HEK293 (cell line): ENCODE results near the gene UGT1A10.

ENCODE experiments used
- CTCF ChIA-PET: fragments of 350-600 bp; formaldehyde crosslinking; extraction: SDS; loops from one replicate; lab custom pipeline; 2021; ENCODE audit warnings: antibody characterized with exemption; lab: Yijun Ruan, JAX
- POLR2A ChIA-PET: fragments of 300-600 bp; formaldehyde crosslinking; extraction: SDS; loops from one replicate; lab custom pipeline; 2020; ENCODE audit warnings: antibody characterized with exemption, inconsistent platforms; lab: Yijun Ruan, JAX
- H3K27ac ChIP-seq: fragments of 200-500 bp; sonication (Bioruptor generic); 2 replicates; pipeline ENCODE4 v1.5.1; 2014; ENCODE audit warnings: low read depth, low read length, control low read depth, inconsistent platforms; ENCODE audit errors: extremely low read depth
- H3K36me3 ChIP-seq, 2 experiments: fragments of 200-500 bp in 1 of 2; sonication (Bioruptor generic) in 1 of 2; 1 replicate in 1 of 2; 2 replicates in 1 of 2; pipeline ENCODE4 v1.5.1; 2014 to 2017; ENCODE audit warnings: inconsistent platforms in 2 of 2, low read length in 2 of 2; ENCODE audit not compliant: control insufficient read depth in 2 of 2, insufficient read depth in 1 of 2
- H3K4me1 ChIP-seq: fragments of 200-500 bp; sonication (Bioruptor generic); 2 replicates; pipeline ENCODE4 v1.5.1; 2014; ENCODE audit warnings: mild to moderate bottlenecking, low read length, inconsistent platforms; ENCODE audit not compliant: control insufficient read depth, insufficient read depth
- H3K4me3 ChIP-seq: 2 replicates; pipeline ENCODE4 v1.5.1; 2011; ENCODE audit warnings: low read depth, mild to moderate bottlenecking, control low read depth, low read length, moderate library complexity
- H3K9me3 ChIP-seq: fragments of 200-500 bp; sonication (Bioruptor generic); 2 replicates; pipeline ENCODE4 v1.5.1; 2014; ENCODE audit warnings: low read depth, low read length, inconsistent platforms; ENCODE audit not compliant: control insufficient read depth, insufficient read depth
- HOXC10 ChIP-seq: sonication (generic); formaldehyde crosslinking; IDR thresholded peaks from 2 replicates; pipeline ENCODE4 v1.8.1; 2023; ENCODE audit warnings: mild to moderate bottlenecking, missing genetic modification reagents
- KLF17 ChIP-seq: fragments of 450-650 bp; formaldehyde crosslinking; IDR thresholded peaks from 2 replicates; pipeline ENCODE4 v1.5.1; 2016; ENCODE audit warnings: missing biosample characterization, missing genetic modification characterization
- MEIS1 ChIP-seq: sonication (generic); formaldehyde crosslinking; IDR thresholded peaks from 2 replicates; pipeline ENCODE4 v1.8.1; 2022; ENCODE audit warnings: missing genetic modification reagents, mild to moderate bottlenecking, borderline replicate concordance
- PATZ1 ChIP-seq: fragments of 450-650 bp; formaldehyde crosslinking; IDR thresholded peaks from 2 replicates; pipeline ENCODE4 v1.5.1; 2016; ENCODE audit warnings: missing biosample characterization, missing genetic modification characterization
- PBX3 ChIP-seq: sonication (generic); formaldehyde crosslinking; IDR thresholded peaks from 2 replicates; pipeline ENCODE4 v1.8.1; 2022; ENCODE audit warnings: mild to moderate bottlenecking, moderate library complexity, missing genetic modification reagents
- REST ChIP-seq: fragments of 450-650 bp; formaldehyde crosslinking; IDR thresholded peaks from 2 replicates; pipeline ENCODE4 v1.5.1; 2016; ENCODE audit warnings: missing biosample characterization, missing genetic modification characterization
- ZBTB48 ChIP-seq: fragments of 450-650 bp; formaldehyde crosslinking; IDR thresholded peaks from 2 replicates; pipeline ENCODE4 v1.5.1; 2016; ENCODE audit warnings: missing biosample characterization, missing genetic modification characterization
- ZFP37 ChIP-seq: fragments of 450-650 bp; formaldehyde crosslinking; IDR thresholded peaks from 2 replicates; pipeline ENCODE4 v1.5.1; 2016; ENCODE audit warnings: missing biosample characterization, missing genetic modification characterization
- ZNF155 ChIP-seq: fragments of 450-650 bp; formaldehyde crosslinking; IDR thresholded peaks from 2 replicates; pipeline ENCODE4 v1.5.1; 2016; ENCODE audit warnings: missing biosample characterization, missing genetic modification characterization
- ZNF169 ChIP-seq: fragments of 450-650 bp; formaldehyde crosslinking; IDR thresholded peaks from 2 replicates; pipeline ENCODE4 v1.5.1; 2016; ENCODE audit warnings: missing biosample characterization, missing genetic modification characterization
- ZNF23 ChIP-seq: fragments of 450-650 bp; formaldehyde crosslinking; IDR thresholded peaks from 2 replicates; pipeline ENCODE4 v1.5.1; 2016; ENCODE audit warnings: missing biosample characterization, missing genetic modification characterization, borderline replicate concordance
- ZNF274 ChIP-seq, 2 experiments: fragments of 200-500 bp in 1 of 2; fragments of 450-650 bp in 1 of 2; sonication (Bioruptor generic) in 1 of 2; formaldehyde crosslinking in 1 of 2; IDR thresholded peaks; 2 replicates each; pipeline versions ENCODE4 v1.5.1 to v1.6.1; 2014 to 2016; ENCODE audit warnings: borderline replicate concordance in 1 of 2, inconsistent platforms in 1 of 2, low read length in 1 of 2, missing biosample characterization in 1 of 2, missing genetic modification characterization in 1 of 2
- ZNF341 ChIP-seq: fragments of 450-650 bp; formaldehyde crosslinking; IDR thresholded peaks from 2 replicates; pipeline ENCODE4; 2016; ENCODE audit warnings: low read depth, missing biosample characterization, missing genetic modification characterization
- ZNF48 ChIP-seq: fragments of 450-650 bp; formaldehyde crosslinking; IDR thresholded peaks from 2 replicates; pipeline ENCODE4 v1.5.1; 2016; ENCODE audit warnings: missing biosample characterization, missing genetic modification characterization
- ZNF488 ChIP-seq: fragments of 450-650 bp; formaldehyde crosslinking; IDR thresholded peaks from 2 replicates; pipeline ENCODE4 v1.5.1; 2016; ENCODE audit warnings: missing biosample characterization, missing genetic modification characterization
- ZNF510 ChIP-seq: fragments of 450-650 bp; formaldehyde crosslinking; IDR thresholded peaks from 2 replicates; pipeline ENCODE4 v1.5.1; 2018; ENCODE audit warnings: mild to moderate bottlenecking, missing genetic modification characterization, missing biosample characterization; ENCODE audit not compliant: insufficient replicate concordance
- ZNF558 ChIP-seq: fragments of 450-650 bp; formaldehyde crosslinking; IDR thresholded peaks from 2 replicates; pipeline ENCODE4 v1.5.1; 2016; ENCODE audit warnings: missing biosample characterization, missing genetic modification characterization
- ZNF654 ChIP-seq: fragments of 450-650 bp; formaldehyde crosslinking; IDR thresholded peaks from 2 replicates; pipeline ENCODE4 v1.5.1; 2016; ENCODE audit warnings: low read depth, missing biosample characterization, missing genetic modification characterization
- ZNF670 ChIP-seq: fragments of 450-650 bp; formaldehyde crosslinking; IDR thresholded peaks from 2 replicates; pipeline ENCODE4 v1.5.1; 2016; ENCODE audit warnings: missing biosample characterization, missing genetic modification characterization, low read depth
- ZNF704 ChIP-seq: fragments of 450-650 bp; formaldehyde crosslinking; IDR thresholded peaks from 2 replicates; pipeline ENCODE4 v1.5.1; 2016; ENCODE audit warnings: missing biosample characterization, missing genetic modification characterization
- ZSCAN5A ChIP-seq: fragments of 450-650 bp; formaldehyde crosslinking; IDR thresholded peaks from 2 replicates; pipeline ENCODE4 v1.5.1; 2016; ENCODE audit warnings: missing biosample characterization, missing genetic modification characterization

UGT1A10 gene

GRCh38 chr2:233743464-233744259, 107.4 kb downstream of the UGT1A10 start:
- TF ChIP-seq ZNF155 (tag by site-specific recombination) (no peak), REST (tag by site-specific recombination) (no peak), KLF17 (tag by site-specific recombination) (no peak), ZNF341 (no peak), ZNF169 (tag by site-specific recombination) (no peak), ZNF23 (tag by site-specific recombination) (no peak), ZNF48 (tag by site-specific recombination) (no peak), ZNF704 (tag by site-specific recombination) (no peak)
- Histone ChIP-seq H3K9me3 (no peaks in the 10 kb centered on the region), H3K4me1 (no peaks in the 10 kb centered on the region), H3K36me3 (no peaks in the 10 kb centered on the region), H3K27ac (no peak overlapping the region), H3K4me3 (no peak overlapping the region)
- CTCF ChIA-PET, result no interaction called here
- POLR2A ChIA-PET, result no interaction called here

GRCh38 chr2:233745073-233745755, 109.0 kb downstream of the UGT1A10 start:
- Histone ChIP-seq H3K27ac (no peak overlapping the region), H3K36me3 (no peaks in the 10 kb centered on the region), H3K9me3 (no peaks in the 10 kb centered on the region), H3K4me3 (no peak overlapping the region), H3K4me1 (no peaks in the 10 kb centered on the region)
- ChIA-PET CTCF (no interaction called here), POLR2A (no interaction called here)
- TF ChIP-seq MEIS1, result no peak
- TF ChIP-seq ZNF654 (tag by site-specific recombination), result no peak
- no peak for TF ChIP-seq ZNF558
- no peak for TF ChIP-seq HOXC10 (CRISPR knock-in tag)
- TF ChIP-seq ZSCAN5A (tag by site-specific recombination), result no peak
- TF ChIP-seq ZNF670, result no peak
- TF ChIP-seq ZNF274 (IDR thresholded peaks at IDR 0.05; ENCODE audit: low read length), result no peak
- no peak for TF ChIP-seq ZNF274 (tag by site-specific recombination; IDR thresholded peaks at IDR 0.05; ENCODE audit: borderline replicate concordance)
- no peak for TF ChIP-seq ZBTB48 (tag by site-specific recombination)
- no peak for TF ChIP-seq PATZ1 (tag by site-specific recombination)
- TF ChIP-seq ZFP37, result no peak
- no peak for TF ChIP-seq ZNF488 (tag by site-specific recombination)
- no peak for TF ChIP-seq PBX3 (CRISPR knock-in tag)
- TF ChIP-seq ZNF510 (tag by site-specific recombination), result no peak
